Stimulated activated naive CD4-positive, alpha-beta T cell treated with Interleukin-2 at 50 U/mL for 16 hours (primary cell): ENCODE data around the gene TCF15.
"Not testable (repeated sequence)": the region's sequence is repeated elsewhere in the genome, so short reads cannot be mapped to it uniquely, and the experiment has no call there.

ENCODE experiments used
- DNase-seq: peaks from one replicate; lab custom pipeline; 2025; lab: John Stamatoyannopoulos, UW

The TCF15 gene

DNA sequence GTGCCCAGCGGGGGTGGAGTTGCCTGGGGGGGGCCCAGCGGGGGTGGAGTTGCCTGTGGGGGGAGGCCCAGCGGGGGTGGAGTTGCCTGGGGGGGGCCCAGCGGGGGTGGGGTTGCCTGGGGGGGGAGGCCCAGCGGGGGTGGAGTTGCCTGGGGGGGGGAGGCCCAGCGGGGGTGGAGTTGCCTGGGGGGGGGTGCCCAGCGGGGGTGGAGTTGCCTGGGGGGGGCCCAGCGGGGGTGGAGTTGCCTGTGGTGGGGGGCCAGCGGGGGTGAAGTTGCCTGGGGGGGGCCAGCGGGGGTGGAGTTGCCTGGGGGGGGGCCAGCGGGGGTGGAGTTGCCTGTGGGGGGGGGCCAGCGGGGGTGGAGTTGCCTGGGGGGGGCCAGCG is 31.9 kb upstream of the TCF15 start:
- not testable (repeated sequence) for DNase-seq

DNA sequence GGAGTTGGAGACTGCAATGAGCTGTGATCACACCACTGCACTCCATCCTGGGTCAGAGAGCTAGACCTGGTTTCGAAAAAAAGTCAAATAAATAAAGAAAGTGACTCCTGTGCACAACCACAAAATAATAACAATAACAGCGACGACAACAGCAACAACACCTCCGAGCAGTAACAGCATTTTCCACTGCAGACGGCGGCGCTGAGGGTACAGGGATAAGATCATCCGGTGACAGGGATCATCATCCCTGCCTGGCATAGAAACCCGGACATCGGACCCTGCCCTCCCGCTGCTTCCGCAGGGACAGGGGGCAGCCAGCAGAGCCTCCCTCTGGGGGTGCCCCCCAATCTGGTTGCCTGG is 31.4 kb upstream of the TCF15 start:
- no peak for DNase-seq

DNA sequence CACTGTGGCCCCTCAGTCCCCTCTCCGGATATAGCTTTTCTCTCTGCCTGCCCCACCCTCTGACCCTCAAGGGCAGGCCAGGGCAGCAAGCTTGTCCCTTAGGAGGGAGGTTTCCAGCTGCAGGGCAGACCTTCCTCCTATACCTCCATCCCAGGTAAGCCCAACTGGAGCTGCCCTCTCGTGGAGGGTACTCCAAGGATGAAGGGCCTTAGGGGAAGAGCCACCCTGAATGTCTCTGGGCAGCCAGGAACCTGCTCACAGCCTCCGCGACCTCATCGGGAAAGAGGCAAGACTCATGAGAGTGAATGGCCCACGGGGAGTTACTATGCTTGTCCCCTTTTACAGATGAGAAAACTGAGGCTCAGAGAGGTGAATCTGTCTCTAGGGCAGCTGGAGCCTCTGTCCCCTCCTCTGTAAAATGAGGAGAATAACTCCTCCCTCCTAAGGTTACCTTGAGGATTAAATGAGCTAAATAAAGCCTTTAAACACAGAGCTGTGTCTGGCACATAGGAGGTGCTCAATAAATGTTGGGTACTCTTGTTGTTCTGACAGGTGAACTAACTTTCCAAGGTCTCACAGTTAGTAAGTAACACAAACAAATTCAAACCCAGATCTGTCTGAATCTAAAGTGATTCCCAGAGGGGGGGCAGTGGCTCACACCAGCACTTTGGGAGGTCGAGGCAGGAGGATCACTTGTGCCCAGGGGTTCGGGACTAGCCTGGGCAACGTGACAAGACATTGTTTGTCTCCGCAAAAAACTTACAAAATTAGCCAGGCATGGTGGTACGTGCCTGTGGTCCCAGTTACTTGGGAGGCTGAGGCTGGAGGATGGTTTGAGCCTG is 30.8 kb upstream of the TCF15 start:
- no peak for DNase-seq

DNA sequence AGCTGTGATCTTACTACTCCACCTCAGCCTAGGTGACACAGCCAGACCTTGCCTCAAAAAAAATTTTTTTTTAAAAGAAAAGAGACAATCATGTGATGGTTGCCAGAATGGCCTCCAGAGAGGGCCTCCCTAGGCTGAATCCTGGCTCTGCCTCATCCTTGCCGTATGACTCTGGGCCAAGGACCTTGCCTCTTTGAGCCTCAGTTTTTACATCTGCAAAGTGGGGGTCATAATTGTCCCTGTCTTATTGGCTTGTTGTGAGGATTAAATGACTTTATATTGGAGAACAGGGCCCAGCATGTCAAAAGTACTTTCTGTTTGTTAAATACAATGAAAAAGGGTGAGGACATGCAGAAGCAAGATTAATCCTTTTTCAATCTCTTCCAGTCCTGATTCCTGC is 28.5 kb upstream of the TCF15 start:
- DNase-seq: no peak

DNA sequence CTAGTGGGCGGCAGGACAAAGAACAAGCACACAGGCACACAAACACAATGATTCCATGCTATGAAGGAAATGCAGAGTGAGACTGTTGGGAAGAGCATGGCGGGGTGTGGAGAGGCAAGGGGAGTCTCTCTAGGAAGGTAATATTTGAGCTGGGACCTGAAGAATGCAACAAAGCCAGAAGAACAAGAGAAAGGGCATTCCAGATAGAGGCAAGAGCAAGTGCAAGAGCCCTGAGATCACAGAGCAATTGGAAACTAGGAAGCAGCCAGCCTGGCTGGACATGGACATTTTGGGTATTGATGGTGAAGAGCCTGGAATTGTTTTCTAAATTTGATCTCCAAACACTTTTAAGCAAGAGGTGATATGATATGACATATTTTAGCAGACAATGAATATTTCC is 27.4 kb upstream of the TCF15 start:
- DNase-seq: no peak

DNA sequence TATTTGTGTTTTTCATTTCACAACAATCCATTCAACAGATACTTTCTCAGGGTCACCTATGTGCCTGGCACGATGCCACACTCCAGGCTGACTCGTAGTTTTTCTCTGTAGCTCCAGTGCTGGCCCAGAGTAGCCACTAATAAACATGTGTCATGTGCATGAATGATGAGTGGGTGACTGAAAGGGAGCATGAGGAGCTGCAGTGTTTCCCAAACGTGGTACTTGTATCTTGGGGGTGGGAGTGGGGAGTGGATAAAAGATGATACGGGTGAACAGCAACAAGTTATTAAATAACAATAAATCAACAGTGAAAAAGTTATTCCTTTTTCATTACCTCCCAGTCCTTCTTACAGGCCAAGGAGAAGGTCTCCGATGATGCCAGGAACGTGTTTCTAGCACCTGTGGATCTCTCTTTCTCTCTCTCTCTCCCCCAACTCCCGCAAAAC is 25.8 kb upstream of the TCF15 start:
- no peak for DNase-seq

DNA sequence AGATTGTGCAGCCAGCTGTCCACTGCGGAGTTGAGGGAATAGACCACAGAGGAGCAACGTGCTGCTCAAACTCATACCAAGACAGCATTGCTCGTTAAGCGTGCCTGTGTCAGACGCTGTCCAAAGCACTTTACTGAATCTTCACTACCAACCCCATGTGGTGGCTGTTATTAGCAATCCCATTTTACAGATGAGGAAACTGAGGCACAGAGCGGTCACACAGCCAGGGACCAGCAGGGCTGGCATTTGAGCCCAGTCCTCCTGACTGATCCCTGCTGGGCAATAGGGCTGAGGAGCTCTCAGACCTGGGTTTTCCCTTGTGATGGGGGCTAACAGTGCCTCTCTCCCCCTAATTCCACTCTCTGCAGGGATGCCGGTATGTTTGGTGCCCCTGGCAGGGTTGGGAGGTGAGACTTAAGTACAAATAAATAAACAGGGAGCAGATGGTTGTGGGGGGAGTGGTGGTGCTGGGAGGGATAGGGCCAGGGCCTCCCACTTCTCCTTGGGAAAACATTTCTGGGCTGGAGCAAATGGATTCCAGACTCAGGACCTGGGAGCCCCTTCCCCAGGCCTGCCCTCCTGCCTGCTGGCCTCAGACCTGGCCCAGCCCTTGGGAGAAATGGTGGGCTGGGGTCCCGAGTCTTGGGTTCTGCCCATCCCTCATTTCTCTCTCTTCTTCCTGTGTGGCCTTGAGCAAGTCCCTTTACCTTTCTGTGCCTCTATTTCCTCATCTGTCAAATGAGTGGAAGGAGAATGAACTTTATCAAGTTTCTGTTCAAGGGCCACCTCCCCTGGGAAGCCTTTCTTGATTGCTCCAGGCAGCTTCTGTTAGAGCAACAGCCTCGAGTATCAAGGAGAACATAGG is 25.2 kb upstream of the TCF15 start:
- DNase-seq: no peak

DNA sequence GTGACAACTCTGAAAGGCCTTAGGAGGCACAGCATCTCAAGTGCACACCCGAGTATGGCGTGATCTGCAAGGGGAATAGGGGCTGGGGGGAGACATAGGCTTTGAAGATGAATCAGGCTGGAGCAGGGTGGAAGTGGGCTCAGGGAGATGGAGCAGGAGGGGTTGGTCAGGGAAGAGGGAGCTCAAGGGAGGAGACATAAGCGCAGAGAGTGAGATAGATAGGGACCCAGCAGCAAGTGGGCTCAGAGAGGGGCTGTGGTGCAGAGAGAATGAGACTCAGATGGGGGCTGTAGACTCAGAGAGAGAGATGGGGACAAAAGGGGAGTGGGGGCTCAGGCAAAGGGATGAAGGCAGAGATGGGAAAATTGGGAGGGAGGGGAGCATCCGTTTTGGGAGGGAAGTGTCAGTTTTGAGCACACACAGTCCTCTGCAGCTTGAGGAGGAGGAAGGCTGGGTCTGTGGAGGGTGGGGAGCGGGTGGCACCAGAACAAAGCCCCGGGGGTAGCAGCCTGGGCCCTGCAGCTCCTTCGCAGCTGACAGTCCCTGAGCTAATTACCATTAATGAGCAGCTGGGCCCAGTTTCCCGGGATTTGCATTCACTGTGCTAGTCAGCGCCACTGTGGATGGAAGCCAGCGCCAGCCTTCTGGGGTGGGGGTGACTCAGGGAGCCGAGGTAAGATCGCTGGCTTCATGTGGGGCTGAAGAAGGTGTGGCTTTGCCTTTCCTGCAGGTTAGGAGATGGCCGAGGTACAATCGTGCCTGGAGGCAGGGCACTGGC is 24.2 kb upstream of the TCF15 start:
- no peak for DNase-seq

DNA sequence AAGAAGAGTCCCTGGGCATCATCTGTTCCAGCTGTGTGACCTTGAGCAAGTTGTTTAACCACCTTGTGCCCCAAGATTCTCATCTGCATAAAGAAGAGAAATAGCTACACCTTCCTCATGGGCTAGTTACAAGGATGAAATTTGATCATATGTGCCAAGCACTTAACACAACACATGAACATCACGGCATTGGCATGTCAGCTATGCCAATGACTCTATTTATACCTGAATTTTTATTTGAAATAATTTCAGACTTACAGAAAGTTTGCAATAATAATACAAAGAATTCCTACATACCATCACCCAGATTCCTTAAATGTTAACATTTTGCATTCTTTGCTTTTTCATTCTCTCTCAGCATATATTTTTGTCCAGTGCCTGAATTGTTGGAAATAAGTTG is 21.0 kb upstream of the TCF15 start:
- no peak for DNase-seq

DNA sequence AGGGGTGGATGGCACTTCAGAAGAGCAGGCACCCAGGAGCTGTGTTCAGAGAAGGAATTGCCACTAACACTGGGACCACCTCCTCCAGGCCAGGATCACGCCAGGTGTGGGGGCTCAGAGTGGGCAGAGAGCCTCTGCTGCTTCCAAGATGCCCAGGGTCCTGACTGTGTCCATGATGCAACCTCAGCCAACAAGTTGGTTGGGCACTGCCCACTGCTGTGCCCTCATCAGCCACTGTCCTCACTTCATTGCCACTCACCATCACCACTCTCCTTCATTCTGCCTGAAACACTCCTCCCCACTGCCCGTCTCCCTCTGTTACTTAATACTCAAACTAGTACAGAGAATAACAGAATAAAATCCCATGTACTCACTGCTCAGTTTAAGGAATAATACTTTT is 16.5 kb upstream of the TCF15 start:
- no peak for DNase-seq

DNA sequence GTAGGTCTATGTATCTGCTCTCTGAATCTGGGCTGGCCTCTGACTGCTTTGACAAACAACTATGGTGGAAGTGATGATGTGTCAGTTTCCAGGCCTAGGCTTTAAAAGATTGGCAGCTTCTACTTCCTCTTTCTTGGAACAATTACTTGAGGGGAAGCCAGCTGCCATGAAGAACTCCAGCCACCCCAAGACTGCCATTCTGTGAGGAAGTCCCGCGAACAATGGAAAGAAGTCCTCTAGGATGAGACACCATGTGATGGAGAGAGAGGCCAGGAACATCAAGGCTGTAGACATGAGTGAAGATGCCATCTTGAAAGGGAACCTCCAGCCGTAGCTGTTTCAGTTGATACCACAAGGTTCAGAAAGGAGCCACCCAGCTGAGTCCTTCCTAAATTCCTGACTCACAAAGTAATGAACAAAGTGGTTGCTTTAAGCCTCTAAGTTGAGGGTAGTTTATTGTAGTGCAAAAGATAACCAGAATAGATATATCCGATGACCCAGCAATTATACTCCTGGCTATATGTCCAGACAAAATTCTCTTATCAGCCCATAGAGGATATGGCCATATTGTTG is 15.3 kb upstream of the TCF15 start:
- DNase-seq: no peak

DNA sequence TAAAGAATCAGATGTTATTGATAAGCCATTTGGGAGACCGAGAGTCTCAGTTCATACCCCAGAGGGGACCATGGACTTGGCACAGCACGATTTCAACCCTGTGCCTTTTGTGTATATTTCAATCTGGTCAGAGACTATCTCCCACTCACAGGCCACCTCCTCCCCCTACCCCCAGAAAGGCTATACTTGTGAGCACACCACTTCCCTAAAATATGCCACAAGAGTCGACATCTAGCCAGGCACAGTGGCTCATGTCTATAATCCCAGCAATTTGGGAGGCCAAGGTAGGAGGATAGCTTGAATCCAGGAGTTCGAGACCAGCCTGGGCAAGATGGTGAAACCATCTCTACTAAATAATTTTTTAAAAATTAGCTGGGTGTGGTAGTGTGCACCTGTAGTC is 13.6 kb upstream of the TCF15 start:
- no peak for DNase-seq

DNA sequence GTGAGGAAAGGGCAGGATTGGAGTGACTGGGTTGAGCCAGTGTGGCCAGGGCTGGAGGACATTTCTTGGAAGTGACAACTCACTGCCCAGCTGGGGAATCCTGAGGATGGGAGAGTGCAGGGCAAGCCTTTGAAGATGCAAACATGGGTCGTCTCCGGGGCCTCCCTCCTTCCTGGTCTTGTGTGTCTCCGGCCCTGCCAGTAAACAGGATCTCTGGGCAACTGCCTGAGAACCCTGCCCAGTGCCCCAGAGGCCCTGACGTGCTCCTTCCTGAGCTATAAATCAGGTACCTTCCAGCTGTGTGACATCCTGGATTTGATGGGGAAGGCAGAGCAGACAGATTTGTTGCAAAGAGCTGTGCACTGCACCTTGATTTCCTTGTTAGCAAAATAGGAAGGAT is 12.9 kb upstream of the TCF15 start:
- DNase-seq: no peak

DNA sequence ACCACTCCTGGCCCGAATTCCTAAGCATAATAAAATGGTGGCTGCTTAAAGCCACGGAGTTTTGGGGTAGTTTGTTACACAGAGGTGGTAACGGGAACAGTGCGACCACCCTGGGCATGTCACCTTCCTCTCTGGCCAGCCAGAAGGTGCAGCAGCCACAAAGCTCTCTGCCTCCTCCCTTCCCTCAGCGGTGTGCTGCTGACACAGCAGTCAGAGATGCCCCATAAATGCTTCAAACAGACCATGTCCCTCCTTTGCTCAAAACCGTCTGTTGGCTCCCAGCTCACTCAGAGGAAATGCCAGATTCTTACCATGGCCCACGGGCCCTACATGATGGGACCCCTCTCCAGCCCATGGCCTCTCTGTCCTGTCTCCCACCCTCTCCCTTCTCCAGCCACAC is 12.1 kb upstream of the TCF15 start:
- no peak for DNase-seq

DNA sequence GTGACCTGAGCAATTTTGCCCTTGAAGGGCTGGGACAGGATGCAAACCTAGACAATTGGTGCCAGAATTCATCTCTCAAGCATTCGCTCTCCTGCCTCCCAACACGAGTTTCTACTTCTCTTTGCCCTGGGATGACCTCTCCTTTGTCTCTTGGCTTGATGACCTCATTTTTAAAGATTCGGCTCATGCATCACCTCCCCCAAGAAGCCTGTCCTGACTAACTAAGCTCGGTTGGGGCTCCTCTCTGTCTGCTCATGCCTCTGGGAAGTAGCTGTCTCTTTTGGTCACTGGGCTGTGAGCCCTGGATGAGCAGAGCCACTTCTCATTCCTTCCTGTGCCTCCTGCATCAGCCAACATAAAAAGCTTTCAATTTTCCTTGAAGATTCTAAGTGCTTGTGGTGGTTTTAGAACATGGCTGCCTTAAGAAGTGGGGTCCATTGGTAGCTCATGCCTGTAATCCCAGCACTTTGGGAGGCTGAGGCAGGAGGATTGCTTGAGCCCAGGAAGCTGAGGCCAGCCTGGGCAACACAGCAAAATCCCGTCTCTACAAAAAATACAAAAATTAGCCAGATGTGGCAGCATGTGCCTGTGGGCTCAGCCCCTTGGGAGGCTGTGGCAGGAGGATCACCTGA is 11.1 kb upstream of the TCF15 start:
- DNase-seq: no peak

DNA sequence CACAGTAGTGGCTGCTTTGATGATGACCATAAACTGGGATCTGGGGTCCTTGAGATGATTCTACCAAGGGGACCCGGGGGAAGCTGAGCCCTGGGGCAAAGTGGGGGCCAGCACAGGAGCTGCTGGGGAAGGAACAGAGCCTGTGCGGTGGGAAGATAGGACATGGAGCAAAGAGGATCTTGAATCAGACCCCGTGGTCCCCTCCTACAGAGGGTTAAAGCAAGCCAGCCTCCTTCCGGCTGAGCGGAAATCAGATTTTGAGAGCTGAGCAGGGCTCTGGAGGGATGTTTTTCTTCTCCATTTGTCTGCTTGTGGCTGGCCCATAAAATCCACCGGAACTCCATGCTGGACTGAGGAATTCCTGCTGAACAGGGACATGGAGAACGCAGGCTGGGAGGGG is 10.1 kb upstream of the TCF15 start:
- no peak for DNase-seq

DNA sequence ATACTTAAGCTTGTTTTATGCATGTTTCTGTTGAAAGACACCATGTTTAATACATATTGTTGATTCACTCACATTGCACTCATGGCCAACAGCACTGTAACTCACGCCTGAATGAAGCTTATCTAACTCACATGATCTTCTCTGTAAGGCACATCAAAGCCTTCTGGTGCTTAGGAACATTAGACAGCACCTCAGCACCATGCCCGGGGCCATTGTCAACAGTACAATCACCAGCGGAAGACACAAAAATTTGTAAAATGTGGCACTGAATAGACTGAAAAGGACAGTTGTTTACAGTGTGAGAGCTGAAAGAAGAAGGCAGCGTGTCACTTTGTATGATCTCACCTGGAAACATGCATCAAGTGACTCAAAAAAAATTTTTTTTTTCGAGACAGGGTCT is 8.9 kb upstream of the TCF15 start:
- no peak for DNase-seq

DNA sequence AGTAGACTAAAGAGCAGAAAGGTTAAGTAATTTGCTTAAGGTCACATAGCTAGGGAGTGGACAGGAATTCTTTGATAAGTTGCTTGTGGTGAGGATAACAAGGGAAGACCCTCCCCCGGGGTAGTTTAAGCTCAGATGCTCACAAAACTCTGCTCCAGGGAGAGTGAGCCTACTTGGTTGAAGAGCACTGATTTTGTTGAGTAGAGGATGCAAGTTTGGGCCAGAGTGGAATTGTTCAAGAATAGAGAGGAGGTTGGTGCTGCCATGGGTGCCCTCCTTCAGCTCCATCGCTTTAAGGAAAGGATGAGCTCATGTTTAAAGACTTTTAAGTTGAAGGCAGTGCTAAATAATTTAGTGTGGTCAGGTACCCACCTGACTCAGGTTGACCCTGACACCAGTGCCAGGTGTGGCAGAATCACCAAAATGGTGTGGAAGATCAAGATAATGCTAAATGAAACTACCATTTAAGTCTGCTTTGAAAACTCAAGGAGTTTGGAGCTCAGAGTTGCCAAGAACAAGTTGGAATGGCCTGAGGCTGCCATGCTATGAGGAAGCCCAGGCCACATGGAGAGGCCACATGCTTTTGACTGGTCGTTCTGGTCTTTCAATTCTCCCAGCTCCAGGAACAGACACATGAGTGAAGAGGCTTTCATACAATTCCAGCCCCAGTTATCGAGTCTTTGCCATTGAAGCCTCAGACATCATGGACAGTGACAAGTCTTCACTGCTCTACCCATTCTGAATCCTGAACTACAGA is 8.0 kb upstream of the TCF15 start:
- no peak for DNase-seq

DNA sequence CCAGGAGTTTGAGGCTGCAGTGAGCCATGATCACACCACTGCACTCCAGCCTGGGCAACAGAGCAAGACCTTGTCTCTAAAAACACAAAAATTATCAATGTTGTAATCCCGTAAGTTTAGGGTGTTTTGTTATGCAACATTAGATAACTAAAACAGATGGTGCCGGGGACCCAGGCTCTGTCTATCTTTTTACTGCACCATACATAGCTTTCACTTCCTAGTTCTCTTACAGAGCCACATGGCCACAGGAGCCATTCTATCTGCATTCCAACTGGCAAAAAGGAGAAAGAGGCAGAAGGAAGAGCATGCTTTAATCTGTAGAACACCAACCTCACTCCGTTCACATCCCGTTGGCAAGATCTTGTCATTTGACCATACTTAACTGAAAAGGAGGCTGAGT is 5.4 kb upstream of the TCF15 start:
- DNase-seq: no peak

DNA sequence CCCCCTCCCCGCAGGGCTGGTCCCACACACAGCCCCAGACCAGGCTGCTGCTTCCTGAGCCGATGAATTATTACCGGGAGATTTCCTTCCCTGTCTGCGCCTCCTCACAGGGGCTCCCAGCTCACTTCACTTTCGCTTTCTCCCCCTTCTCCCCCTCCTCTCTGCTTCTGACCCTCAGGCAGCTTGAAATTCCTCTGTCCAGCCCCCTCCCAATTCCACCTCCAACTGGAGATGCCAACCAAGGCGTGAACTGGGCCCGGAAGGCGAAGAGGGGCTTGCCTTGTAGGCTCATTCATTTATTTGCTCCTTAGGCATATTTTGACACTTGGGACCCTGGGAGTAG is 1.7 kb upstream of the TCF15 start:
- DNase-seq: no peak
